GM20431 (cell line): ENCODE results near the gene NACC2.

Experiments used
- in situ Hi-C: fragments of 300-500 bp; cut with MseI, MboI; formaldehyde crosslinking; loops from one replicate; pipeline ENCODE4 v1.15.0; 2020; ENCODE audit warnings: low sequenced_read_pairs; ENCODE audit not compliant: unreplicated experiment

NACC2 gene

GRCh38 chr9:136131629-136132511 is 36.8 kb upstream of the NACC2 start:
- in situ Hi-C loops = no loop called here

GRCh38 chr9:136129176-136129575 is 34.1 kb upstream of the NACC2 start:
- in situ Hi-C loops = loop anchor here (10.0 kb wide), 1 partner anchor 164 kb away; the partner anchor contains the start of gene UBAC1

- in situ Hi-C loops = loop anchor here (10.0 kb wide), 1 partner anchor 164 kb away; the partner anchor contains the start of gene UBAC1
Observed at GRCh38 chr9:136128436-136128835, 33.3 kb upstream of the NACC2 start.

- in situ Hi-C loops = loop anchor here (10.0 kb wide), 1 partner anchor 163 kb away; the partner anchor contains the start of gene UBAC1
Observed at GRCh38 chr9:136127313-136127712, 32.2 kb upstream of the NACC2 start.

GRCh38 chr9:136124976-136125692 is 30.0 kb upstream of the NACC2 start:
- in situ Hi-C loops = loop anchor here (10.0 kb wide), 1 partner anchor 160 kb away; the partner anchor contains the start of gene UBAC1

- in situ Hi-C loops = loop anchor here (10.0 kb wide), 1 partner anchor 158 kb away; the partner anchor contains the start of gene UBAC1
Observed at GRCh38 chr9:136122425-136123383, 27.6 kb upstream of the NACC2 start.

GRCh38 chr9:136121801-136122200 is 26.7 kb upstream of the NACC2 start:
- in situ Hi-C loops = loop anchor here (10.0 kb wide), 1 partner anchor 157 kb away; the partner anchor contains the start of gene UBAC1

- in situ Hi-C loops = loop anchor here (10.0 kb wide), 1 partner anchor 156 kb away; the partner anchor contains the start of gene UBAC1
Observed at GRCh38 chr9:136120438-136120844, 25.4 kb upstream of the NACC2 start.

GRCh38 chr9:136119883-136120393 is 24.8 kb upstream of the NACC2 start:
- in situ Hi-C loops = loop anchor here (10.0 kb wide), 1 partner anchor 155 kb away; the partner anchor contains the start of gene UBAC1

GRCh38 chr9:136119061-136119882 is 24.2 kb upstream of the NACC2 start:
- in situ Hi-C loops = no loop called here

GRCh38 chr9:136118320-136119060 is 23.4 kb upstream of the NACC2 start, which contains the start of gene TMEM250:
TSS of gene TMEM250 (minus strand) at chr9:136118875. CDS start at chr9:136116900, 1,975 bp downstream.
- in situ Hi-C loops = no loop called here

- in situ Hi-C loops = no loop called here
Observed at GRCh38 chr9:136117916-136118319, 22.8 kb upstream of the NACC2 start.

- in situ Hi-C loops = no loop called here
Observed at GRCh38 chr9:136117291-136117915, 22.3 kb upstream of the NACC2 start.

GRCh38 chr9:136116360-136117098 is 21.4 kb upstream of the NACC2 start:
- in situ Hi-C loops = no loop called here

GRCh38 chr9:136115641-136116359 is 20.7 kb upstream of the NACC2 start:
- in situ Hi-C loops = no loop called here

- in situ Hi-C loops = no loop called here
Observed at GRCh38 chr9:136115206-136115605, 20.1 kb upstream of the NACC2 start.
